GM04504 (cell line): Measurements from ENCODE around the gene MAD1L1.
"Not testable (repeated sequence)": the region's sequence is repeated elsewhere in the genome, so short reads cannot be mapped to it uniquely, and the experiment has no call there.

Experiments
- DNase-seq: peaks from one replicate; pipeline ENCODE4 v3.0.0-alpha.2; 2012; ENCODE audit warnings: low read depth

Gene MAD1L1

DNA sequence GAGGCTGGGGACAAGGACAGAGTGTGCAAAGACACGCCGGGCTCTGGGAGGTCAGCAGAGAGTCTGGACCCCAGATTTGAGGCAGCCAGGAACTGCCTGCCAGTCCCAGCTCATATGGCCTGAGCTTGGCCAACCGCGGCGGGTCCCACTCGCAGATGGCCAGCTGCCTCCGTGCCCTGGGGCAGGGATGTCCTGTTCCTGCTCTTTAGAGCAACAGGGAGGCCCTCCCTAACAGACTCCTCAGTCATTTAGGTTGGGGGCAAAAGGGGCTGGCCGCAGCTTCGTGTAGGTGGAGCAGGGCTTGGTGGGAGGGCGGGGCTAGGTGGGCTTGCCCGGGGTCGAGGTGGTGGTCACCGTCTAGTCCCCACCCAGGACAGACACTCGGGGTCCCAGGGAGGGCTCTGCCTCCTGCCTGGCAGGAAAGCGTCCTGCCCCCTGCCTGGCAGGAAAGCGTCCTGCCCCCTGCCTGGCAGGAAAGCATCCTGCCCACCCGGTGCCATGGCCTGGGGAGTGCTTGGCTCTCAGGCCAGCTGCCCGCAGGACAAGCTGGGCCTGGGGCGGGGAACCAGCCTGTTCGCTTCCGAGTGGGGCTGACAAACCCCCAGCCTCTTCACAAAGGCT lies 393.7 kb downstream of the MAD1L1 start:
- DNase-seq = not testable (repeated sequence)

DNA sequence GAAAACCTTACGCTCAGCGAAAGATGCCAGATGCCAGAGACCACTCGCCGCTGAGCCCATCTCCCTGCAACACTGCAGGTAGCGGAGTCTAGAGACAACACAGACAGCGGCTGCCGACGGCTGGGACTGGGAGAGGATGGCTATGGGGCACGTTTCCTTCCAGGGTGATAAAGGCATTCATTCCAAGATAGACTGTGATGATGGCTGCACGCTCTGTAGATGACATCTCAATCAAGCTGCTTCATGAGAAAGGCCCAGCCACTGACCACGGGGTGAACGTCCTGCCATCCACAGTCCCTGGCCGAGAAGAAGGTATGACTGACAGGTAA lies 394.2 kb downstream of the MAD1L1 start:
- not testable (repeated sequence) for DNase-seq

DNA sequence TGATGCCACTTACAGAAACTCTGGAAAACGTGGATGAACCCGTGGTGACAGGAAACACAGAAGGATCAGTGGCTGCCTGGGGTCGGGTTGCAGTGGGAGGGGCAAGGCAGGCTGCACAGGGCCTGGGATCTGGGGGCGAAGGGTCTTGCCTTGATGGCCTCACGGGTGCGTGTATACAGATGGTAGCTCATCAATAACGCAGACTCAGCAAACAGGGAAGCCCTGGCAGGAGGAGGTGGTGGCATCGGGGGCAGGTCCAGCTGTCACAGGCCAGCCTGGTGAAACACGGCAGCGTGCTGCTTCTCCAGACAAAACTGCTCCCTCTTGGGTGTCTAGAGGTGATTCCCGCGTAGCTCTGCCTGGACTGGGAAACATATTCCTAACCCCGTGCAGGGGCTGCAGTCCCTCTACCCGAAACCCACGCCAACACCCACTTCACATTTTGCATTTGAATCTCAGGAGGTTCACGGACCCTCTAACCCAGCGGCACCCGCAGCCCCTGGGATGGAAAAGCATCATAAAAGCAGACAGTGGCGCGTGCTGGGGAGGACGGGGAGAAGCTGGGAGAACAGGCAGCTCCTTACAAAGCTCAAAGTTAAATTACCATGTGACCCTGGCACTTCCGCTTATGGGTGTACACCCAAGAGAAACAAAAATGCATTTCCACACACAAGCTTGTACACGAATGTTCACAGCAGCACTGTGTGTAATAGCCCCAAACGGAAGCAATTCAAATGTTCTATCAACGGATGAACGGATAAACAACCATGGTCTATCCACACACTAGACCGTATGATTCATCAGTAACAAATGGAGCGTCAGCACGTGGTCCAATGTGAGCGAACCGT lies 394.8 kb downstream of the MAD1L1 start:
- not testable (repeated sequence) for DNase-seq

DNA sequence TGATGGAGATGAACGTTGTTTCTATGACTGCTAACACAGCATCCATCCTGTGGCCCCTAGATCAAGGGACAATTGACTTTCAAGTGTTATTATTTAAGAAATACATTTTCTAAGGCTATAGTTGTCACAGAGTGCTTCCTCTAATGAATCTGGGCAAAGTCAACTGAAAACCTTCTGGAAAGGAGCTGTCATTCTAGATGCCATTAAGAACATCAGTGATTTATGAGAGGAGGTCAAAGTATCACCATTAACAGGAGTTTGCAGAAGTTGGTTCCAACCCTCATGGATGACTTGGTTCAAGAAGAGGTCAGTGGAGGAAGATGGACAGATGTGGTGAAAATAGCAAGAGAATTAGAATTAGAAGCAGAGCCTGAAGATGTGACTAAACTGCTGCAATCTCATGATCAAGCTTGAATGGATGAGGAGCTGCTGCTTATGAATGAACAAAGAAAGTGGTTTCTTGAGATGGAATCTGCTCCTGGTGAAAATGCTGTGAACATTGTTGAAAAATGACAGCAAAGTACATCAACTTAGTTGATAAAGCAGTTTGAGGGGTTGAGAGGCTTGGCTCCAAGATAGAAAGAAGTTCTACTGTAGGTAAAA lies 400.7 kb downstream of the MAD1L1 start:
- not testable (repeated sequence) for DNase-seq

DNA sequence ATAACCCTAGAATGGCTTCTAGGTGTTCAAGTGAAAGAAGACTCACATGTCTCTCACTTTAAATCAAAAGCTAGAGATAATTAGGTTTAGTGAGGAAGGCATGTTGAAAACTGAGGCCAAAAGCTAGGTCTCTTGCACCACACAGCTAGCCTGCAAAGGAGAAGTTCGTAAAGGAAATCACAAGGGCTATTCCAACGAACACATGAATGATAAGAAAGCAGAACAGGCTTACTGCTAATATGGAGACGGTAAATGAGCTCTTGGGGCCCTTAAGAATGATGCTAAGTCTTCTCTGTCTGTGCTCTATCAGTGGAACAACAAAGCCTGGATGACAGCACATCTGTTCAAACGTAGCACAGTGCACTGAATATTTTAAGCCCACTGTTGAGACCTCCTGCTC lies 401.3 kb downstream of the MAD1L1 start:
- DNase-seq = not testable (repeated sequence)

DNA sequence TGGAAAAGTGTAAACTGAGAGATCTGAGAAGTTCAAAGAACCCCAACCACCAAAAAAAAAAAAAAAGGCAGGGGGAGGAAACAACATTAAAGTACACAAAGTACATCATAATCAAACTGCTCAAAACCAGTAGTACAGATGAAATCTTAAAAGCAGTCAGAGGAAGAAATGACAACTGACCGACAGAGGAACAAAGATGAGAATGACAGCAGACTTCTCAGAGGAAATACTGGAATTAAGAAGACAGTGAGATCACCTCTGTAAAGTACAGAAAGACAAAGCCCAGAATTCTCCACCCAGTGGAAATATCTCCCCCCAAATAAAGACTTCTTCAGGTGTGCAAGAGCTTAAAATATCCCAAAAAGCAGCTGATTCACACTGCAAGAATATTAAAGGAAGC lies 403.1 kb downstream of the MAD1L1 start:
- DNase-seq = not testable (repeated sequence)

DNA sequence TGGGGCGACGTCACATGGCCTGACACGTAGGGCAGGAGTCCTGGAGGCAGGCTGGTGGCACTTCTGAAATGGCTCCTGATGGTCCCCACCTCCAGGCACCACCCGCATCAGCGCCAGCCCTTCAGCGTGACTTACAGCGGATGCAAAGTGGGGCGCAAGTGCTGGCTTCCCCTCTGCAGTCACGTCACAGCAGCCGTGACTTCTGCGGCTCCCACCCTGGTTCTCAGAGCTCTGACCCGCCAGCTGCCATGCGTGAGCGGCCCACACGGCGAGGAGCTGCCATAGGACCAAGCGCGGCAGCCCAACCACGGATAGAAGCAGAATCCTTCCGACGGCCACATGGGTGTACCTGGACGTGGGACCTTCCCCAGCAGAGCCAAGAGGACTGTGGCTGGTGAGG lies 403.6 kb downstream of the MAD1L1 start:
- DNase-seq = no peak

DNA sequence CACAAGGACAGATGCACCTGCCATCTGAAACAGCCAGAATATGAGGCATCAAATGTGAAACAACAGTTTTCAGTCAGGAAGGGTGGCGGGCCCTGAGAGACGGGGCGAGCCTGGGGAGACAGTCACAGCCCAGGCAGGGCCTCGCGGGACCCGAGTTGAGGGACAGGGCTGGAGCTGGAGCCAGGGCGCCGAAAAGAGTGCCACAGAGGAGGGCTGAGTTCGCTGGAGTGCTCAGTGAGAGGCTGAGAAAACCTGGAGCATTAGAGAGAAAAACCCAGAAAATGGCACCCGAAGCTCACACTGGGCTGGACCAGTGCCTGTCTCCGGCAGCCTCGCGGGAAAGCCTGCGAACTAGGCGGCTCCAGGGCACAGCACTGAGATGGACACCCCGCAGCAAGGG lies 404.6 kb downstream of the MAD1L1 start:
- not testable (repeated sequence) for DNase-seq

DNA sequence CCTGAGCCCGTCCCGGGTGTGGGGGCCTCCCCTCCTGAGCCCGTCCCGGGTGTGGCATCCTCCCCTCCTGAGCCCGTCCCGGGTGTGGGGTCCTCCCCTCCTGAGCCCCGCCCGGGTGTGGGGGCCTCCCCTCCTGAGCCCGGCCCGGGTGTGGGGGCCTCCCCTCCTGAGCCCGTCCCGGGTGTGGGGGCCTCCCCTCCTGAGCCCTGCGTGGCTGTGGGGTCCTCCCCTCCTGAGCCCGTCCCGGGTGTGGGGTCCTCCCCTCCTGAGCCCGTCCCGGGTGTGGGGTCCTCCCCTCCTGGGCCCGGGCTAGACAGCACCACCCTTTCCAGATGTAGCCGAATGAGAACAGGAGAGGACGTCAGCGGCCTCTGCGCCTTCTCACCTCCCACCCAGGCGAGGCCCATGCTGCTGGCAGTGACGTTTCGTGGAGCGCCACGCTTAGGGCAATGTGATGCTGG lies 405.2 kb downstream of the MAD1L1 start:
- not testable (repeated sequence) for DNase-seq

DNA sequence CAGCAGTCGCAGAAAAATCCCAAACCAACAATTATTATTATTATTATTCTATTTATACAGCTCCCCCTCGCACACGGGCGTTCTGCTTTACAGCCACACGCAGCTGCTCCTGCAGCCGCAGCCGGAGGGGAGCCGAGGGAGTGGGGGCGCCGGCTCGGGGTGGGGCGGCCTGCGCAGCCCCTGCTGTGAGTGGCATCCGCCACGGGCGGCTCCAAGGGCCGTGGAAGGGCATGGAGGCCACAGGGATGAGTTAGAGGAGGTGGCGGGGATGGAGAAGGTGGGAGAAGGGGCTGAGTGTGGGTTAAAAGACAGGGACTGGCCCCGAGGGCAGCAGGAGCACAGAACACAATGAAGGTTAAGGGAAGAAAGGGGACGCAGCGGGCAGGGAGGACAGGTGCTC lies 405.8 kb downstream of the MAD1L1 start:
- DNase-seq = not testable (repeated sequence)

DNA sequence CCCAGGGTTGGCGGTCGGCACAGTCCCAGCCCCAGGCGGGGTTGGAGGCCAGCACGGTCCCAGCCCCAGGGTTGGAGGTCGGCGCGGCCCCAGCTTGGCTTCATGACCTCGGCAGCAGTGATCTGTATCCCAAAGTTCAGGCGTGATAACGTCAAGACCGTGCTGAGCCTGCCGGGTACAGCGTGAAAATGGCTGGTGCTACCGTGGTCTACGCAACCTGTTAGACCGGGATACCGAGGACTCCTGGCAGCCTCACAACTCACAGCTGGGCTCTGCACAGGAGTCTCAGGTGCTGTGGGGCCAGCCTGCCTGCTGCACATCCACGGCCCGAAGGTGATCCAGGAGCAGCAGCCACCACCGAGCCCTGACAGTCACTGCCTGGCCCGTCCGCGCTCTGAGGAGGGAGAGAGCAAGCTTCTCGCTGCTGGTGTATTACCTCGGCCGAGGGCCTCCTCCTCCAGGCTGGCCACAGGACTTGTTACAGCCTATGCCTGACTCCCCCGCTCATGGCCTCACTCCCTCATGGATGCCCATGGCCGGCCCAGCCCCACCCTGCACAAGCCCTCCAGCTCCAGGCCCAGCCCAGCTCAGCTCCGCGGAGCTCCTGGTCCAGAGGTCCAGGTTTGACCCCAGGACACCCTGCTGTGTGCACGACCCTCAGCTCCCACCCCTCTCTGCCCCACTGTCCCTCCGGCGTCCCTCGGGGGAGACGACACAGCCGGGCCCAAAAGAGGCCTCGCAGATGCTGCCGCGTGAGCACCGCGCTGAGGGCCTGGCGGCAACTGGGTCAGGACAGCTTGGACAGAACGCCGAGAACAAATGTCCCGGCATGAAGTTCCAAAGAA lies 406.6 kb downstream of the MAD1L1 start:
- no peak for DNase-seq

DNA sequence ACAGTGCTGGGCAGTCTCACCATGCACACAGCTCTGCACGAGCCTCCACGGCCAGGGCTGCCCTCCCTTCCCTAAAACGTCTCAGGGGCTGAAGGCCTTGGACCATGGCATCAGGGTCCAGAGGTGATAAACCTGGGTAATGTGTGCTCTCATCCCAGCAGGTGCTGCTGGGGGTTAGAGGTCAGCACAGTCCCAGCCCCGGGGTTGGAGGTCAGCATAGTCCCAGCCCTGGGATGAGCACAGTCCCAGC lies 407.2 kb downstream of the MAD1L1 start:
- DNase-seq = not testable (repeated sequence)

DNA sequence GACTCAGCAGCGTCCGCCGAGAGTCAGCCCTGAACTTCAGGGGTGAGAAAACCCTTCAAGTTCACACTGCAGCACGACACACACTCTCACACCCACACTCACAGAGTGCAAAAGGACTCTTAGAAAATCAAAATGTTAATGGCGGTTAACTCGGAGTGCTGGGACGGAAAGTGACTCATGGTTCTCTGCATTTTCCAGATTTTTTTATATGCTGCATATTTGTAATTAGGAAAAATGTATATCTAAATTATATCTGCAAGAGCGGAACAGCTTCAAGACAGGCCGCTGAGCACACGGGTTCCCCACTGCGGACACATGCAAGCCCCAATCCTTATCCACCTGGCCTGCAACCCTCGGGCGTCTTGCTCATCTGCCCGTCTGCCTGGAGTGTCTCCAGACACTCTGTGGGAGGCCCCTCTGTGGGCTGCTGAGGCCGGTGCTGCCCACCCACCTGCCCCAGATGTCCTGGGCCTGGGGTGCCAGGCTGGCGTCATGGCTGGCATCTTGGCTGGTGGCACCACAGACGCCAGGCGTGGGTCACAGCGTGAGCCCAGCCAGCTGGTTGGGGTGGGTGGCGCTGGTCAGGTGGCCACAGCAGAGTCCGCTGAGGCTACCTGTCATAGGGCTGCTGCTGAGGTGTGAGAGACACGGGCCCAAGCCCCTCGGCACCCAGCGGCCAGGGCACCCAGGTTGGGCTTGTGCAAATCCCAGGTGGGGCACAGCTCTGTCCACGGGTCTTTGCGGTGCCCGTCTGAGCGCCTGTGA lies 407.7 kb downstream of the MAD1L1 start:
- not testable (repeated sequence) for DNase-seq

DNA sequence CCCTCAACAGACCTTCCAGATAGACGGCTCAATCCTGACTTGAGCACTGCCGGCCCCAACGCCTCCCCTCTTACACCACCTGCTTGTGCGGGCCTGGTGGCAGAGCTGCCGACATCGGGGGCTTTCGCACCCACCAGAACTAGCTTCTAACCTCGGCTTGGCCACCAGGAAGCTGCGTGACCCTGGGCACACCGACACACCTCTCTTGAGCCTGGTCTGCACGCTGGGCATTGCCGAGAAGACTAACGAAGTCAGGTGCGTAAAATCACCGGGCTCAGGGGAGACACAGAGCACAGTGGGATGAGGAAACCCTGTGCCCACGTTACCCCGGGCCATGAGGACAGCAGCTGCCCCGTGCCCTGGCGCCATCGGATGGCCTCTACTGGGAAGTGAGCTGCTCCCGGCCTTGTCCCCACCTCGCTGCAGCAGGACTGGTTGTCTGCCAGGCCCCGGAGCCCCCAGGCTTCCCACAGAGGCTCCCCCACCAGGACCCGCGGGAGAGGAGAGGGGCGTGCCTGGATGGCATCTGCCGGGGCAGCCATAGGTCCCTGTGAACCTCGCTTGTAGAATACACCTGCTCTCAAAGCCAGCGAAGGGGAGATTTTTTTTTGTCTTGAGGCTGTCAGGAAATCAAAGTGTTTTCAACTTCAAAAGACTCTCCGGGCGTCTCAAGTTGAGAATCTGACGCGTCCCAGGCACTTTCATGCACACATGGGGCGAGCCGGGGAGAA lies 408.4 kb downstream of the MAD1L1 start:
- not testable (repeated sequence) for DNase-seq

DNA sequence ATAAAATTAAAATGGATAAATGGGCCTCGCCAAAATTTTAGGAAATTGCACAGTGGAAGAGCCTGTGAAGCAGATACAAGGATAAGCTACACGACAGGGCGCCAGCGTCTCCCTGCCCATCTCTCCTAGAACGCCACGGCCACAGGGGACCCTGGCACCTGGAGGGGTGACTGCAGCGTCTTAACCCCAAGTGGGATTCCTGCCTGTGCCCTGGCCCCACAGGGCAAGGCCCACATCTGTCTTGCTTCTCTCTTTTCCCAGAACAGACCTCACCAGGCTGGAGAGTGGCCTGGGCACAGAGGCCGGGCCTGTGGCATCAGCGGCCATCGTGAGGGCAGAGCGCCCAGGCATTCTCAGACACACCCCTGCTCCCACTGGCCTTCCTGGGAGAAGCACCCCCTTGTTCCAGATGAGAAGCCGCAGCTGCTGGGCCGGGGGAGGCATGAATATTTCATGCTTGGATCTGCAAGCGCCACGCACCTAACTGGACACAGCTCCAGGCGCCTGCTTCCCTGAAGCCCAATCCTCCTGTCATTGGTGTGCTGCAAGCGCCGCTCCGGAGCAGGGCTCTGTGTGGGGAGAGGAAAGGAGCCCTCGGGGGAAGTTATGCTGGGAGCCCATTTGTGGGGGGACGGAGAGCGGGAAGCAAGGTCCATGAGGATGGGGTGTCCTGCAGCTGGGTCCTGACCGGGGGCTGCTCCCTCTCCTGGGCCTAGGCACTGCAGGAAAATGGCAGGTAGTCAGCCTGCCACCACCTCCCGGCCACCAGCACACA lies 409.2 kb downstream of the MAD1L1 start:
- DNase-seq = no peak

DNA sequence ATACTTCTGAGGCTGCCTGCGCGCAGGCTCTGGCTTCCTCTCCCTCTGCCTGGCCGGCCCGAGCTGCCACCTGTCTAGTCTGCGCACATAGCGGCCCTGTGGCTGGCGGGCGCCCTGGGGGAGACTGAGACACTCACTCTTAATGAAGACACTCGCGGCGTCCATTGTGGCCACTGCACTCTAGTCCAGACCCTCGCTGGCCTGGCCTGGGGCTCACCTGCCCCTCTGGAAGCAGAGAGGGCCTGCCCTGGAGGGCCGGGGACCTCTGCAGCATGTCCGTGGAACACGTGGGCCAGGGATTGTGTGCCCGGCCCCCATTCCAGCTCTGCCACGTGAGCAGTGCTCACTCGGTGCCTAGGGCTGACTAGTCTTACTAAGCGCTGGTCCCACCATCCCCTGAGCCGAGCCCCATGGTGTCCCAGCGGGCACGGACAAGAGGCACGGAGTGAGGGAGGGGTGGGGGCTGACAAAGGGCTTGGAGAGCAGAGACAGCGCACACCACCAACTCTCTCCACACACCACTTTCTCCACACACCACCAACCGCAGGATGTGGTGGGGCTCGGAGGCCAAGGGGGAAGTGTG lies 413.4 kb downstream of the MAD1L1 start:
- no peak for DNase-seq

DNA sequence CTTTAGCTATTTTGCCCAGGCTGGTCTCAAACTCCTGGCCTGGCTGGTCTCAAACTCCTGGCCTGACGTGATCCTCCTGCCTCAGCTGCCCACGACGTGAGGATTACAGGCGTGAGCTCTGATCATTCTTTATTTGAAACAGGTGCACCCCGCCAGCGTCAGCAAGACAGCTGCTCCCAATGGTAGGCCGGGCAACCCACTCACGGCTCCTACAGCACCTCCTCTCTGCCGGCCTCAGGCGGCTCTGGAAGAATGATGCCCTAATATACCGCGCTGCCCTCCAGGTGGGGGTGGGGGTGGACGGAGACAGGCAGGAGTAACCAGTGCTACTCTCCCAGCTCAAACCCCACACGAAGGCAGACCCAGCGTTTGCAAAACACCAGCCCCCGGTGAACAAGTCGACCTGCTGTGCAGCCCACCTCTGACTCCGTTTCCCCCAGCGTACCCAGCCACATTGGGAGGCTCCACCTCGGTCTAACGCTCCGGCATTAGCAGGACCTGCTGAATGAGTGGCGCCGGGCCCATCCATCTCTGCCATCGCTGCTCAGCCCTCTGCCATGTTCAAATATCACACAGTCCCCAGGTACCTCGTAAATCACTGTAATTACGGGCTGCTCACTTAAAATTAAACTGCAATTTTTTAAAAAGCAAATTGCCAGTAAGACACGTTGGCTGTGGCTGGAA lies 414.0 kb downstream of the MAD1L1 start:
- DNase-seq = no peak

DNA sequence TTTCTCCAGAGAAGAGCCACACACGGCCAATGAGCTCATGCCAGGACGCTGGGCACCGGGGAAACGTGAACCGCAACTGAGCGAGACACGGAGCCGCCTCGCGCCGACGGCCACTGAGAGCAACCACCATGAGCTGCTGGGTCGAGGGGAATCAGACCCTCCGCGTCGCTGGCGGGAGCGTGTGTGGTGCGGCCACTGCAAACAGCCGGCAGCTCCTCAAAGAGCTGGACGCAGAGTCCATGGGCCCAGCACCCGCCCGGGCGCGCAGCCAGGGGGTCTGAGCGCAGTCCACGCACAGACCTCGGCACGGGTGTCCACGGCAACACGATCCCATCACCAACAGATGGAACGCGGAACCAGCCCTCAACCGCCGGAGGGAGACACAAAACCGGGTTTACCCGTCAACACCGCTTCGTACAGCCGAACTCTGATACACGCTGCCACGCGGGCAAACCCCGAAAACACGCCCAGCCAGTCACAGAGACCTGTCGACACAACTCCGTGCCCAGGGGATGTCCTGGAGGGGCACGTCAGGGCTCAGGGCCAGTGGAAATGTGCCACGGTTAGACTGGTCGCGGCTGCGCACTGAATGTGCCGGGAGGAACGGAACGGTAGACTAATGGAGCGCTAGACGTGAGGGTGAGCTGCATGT lies 415.6 kb downstream of the MAD1L1 start:
- DNase-seq = no peak

DNA sequence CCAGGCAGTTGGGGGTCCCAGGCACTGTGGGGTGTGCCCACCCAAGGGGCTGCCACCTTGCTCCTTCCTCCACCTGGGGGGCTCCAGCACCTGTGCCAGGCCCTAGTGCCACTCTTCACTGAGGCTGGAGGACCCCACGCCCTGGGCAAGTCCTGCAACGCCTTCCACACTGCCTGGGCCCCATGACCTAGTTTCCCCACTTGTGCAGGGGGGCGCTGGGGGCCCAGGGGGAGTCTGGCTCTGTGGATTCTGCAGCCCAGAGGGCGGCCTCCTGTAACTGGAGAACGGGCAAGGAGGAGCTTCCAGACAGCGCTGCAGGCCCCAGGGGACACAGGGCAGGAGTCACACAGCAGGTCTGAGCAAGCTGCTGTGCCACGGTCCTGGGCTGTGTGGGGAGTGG lies 416.3 kb downstream of the MAD1L1 start:
- not testable (repeated sequence) for DNase-seq
